ENCODE measurements around the gene ARPC2. TPM values are rescaled to one million over a fixed set of nuclear protein-coding genes. Genes with fewer than 3 reads are reported as not detected.
A peak's percentile ranks its signal among the peaks of the same experiment; 100 is the strongest.

ARPC2 gene
- total RNA-seq, 2 donors from 2014 or later = 112 to 177 TPM

DNA sequence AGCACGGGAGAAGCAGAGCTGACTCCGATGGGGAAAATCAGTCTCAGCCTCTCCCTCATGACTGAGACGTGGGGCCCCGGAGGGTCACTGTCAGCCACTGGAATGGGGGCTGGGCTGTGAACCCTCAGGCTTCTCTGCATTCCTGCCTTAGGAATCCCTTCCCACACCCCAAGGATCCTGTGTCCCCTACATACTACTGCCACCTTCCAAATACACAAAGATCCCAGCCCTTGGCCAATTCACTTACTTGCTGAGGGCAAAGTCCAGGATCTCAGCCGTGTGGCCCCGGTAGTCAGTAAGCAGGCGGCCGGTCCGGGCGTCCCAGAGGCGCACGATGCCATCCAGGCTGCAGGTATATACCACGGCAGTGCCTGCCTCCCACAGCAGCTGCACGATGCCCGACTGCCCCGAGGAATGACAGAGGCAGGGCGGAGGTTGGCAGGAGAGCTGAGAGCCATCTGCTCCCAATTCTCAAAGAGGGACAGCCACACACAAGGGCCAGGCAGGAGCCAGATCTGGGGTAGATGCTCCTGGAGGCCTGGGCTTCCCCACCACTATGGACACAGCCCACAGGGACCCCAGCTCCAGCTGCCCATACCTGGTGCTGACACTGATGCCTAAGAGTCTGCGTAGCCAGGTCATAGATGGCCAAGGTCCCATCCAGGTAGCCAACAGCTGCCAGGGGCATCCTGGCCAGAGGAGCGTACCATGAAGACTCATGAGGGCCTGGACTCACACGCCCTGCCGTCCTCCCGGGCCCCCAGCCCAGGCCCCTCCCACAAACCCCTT is 48.0 kb downstream of the ARPC2 start:
- DNase-seq (ENCODE audit: low spot score) = no peak
- Histone ChIP-seq H3K9me3 (no peaks in the 10 kb centered on the region), H3K36me3 (peaks cover 49% of the 10 kb centered on the region), H3K27me3 (no peaks in the 10 kb centered on the region), H3K27ac (no peak overlapping the region), H3K4me1 (peaks cover 0 to 40% of the 10 kb centered on the region in 2 donors), H3K4me3 (no peak overlapping the region)
- TF ChIP-seq, protein P1, sequence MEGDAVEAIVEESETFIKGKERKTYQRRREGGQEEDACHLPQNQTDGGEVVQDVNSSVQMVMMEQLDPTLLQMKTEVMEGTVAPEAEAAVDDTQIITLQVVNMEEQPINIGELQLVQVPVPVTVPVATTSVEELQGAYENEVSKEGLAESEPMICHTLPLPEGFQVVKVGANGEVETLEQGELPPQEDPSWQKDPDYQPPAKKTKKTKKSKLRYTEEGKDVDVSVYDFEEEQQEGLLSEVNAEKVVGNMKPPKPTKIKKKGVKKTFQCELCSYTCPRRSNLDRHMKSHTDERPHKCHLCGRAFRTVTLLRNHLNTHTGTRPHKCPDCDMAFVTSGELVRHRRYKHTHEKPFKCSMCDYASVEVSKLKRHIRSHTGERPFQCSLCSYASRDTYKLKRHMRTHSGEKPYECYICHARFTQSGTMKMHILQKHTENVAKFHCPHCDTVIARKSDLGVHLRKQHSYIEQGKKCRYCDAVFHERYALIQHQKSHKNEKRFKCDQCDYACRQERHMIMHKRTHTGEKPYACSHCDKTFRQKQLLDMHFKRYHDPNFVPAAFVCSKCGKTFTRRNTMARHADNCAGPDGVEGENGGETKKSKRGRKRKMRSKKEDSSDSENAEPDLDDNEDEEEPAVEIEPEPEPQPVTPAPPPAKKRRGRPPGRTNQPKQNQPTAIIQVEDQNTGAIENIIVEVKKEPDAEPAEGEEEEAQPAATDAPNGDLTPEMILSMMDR (IDR thresholded peaks at IDR 0.05) = no peak

DNA sequence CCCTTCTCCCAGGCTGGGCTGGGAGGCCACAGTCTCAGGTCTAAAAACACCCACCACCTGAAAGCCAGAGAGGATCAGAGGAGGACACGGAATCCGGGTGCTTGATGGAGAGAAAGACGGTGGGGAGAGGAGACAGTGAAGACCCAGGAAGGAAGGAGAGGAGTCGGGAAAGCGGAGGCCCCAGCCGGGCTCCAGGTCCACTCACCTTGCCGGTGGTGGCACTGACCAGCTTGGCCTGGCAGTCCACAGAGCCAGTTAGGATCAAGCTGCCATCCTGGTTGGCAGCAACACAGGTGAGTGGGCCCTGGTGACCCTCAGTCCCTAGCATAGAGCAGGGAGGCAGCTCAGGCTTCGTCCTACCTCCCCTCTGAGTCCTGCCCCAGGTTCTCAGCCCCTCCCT is 48.6 kb downstream of the ARPC2 start:
- Histone ChIP-seq H3K36me3 (peaks cover 49% of the 10 kb centered on the region), H3K27ac (no peak overlapping the region), H3K27me3 (no peaks in the 10 kb centered on the region), H3K4me1 (peaks cover 0 to 34% of the 10 kb centered on the region in 2 donors), H3K4me3 (no peak overlapping the region), H3K9me3 (no peaks in the 10 kb centered on the region)
- DNase-seq (ENCODE audit: low spot score) = no peak
- TF ChIP-seq, protein P1 (IDR thresholded peaks at IDR 0.05) = no peak

DNA sequence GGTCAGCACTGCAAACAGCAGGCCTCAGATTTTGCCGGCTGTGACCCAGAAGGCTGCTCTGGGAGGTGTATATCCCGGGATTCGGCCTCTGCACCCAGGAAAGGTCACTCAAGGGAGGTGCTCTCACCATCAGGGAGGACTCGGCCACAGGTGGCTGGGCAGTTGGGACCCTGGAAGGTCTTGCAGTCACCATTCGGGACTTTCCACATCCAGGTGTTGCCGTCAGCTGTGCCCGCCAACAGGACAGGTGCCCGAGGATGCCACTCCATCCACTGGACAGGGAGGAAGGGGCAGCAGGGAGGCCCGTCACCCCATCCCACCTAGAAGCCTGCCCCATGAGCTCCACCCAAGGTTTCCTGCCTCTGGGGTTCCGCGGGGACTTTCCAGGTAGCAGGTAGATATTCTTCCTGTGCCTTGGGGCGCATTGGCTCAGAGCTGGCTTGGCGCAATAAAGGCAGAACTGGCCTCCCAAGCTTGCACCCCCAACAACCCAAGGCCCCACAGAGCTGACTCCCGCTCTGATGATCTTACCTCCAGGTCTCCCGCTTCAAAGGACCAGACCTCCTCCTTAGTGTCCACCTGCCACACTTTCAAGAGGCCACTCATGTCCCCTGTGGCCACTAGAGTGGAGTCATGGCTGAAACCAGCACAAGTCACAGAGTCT is 49.5 kb downstream of the ARPC2 start:
- peaks cover 0 to 33% of the 10 kb centered on the region in 2 donors for H3K4me1 ChIP-seq
- TF ChIP-seq, protein P1 (IDR thresholded peaks at IDR 0.05) = no peak
- no peaks in the 10 kb centered on the region for H3K27me3 ChIP-seq
- H3K27ac ChIP-seq = no peak overlapping the region
- H3K9me3 ChIP-seq = no peaks in the 10 kb centered on the region
- peaks cover 49% of the 10 kb centered on the region for H3K36me3 ChIP-seq
- no peak for DNase-seq (ENCODE audit: low spot score)
- H3K4me3 ChIP-seq = no peak overlapping the region

DNA sequence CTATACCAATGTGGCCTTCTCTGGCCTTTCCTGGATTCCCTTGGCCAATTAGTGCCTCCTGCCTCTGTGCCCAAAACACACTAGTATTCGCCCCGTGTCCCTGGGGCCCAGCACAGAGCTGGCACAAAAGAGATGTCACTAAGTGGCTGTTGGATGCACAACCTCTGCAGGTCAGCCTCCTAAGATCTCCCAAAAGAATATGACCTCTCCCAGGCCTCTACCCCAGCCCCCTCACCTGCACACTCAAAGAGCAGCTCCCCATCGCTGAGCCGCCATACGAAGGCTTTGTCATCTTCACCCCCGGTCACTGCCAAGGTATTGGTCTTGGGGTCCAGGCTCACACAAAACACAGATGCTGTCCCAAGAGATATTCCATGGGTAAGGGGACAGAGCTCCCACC is 50.3 kb downstream of the ARPC2 start:
- Histone ChIP-seq H3K27ac (no peak overlapping the region), H3K36me3 (peaks cover 49% of the 10 kb centered on the region), H3K27me3 (no peaks in the 10 kb centered on the region), H3K4me1 (peaks cover 0 to 33% of the 10 kb centered on the region in 2 donors), H3K9me3 (no peaks in the 10 kb centered on the region), H3K4me3 (no peak overlapping the region)
- no peak for DNase-seq (ENCODE audit: low spot score)
- TF ChIP-seq, protein P1 (IDR thresholded peaks at IDR 0.05) = no peak

DNA sequence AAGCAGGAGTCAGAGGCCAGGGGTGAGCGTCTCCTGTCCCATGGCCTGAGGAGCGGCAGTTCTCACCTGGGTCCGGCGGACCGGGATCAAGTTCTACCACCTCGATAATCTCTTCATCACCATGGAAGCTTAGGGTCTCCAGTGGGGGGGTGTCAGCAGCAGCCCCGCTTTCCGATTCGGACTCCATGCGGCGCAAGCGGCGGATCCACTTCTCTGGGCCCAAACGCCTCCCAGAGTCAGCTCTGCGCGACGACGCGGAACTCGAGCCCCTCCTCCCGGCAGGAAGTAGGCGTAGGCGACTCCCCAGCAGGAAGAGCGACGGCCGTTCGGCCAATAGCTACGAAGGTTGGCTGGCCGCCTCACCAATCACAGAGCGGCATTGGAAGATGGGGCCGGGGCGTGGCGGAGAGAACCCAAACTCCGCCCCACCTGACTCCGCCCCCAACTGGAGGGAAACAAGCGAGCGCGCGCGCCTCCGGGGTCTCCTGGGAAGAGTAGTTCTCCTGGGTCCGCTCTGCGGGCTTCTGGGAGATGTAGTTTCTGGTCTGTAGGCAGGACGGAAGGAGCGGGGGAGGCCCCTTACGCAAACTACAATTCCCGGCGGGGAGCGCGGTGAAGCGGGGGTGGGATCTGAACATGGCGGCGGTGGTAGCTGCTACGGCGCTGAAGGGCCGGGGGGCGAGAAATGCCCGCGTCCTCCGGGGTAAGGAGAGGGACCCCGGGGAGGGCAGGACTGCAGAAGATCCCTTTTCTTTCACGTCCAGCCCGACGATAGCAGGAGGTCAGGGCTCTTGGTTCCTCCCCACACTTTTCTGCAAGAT is 53.1 kb downstream of the ARPC2 start, which contains the start of the genes AAMP and PNKD:
Gene AAMP (minus strand): TSS at position 238 of the 821 bp plus-strand sequence. CDS start 51 bp downstream, at position 187.
Gene PNKD (plus strand): TSS at position 620 of the 821 bp plus-strand sequence. CDS start 17 bp downstream, at position 637.
- H3K36me3 ChIP-seq = peaks cover 46% of the 10 kb centered on the region
- H3K27me3 ChIP-seq = no peaks in the 10 kb centered on the region
- H3K27ac ChIP-seq = peak within 1 kb of the TSS; percentile 77 to 82
- TF ChIP-seq, protein P1 (IDR thresholded peaks at IDR 0.05) = peak in 1 of 2 donors; percentile 45
- H3K4me1 ChIP-seq = peaks cover 0 to 40% of the 10 kb centered on the region in 2 donors
- H3K9me3 ChIP-seq = no peaks in the 10 kb centered on the region
- peak within 1 kb of the TSS; percentile 81 to 90 for H3K4me3 ChIP-seq
- DNase-seq (ENCODE audit: low spot score) = peak; percentile 100

Data from right atrium auricular region (tissue), 2 donors.